Thoracic aorta (tissue), 2 donors: ENCODE measurements around the gene OR1F1. TPM values are rescaled to one million over a fixed set of nuclear protein-coding genes. Genes with fewer than 3 reads are reported as not detected.
"Not testable (repeated sequence)": the region's sequence is repeated elsewhere in the genome, so short reads cannot be mapped to it uniquely, and the experiment has no call there.

Source experiments
- ATAC-seq: fragments of 150-250 bp; one replicate; pipeline ENCODE4 v1.8.0; 2017; ENCODE audit warnings: low read depth; ENCODE audit not compliant: insufficient number of reproducible peaks, low FRiP score
- DNase-seq: peaks from one replicate; pipeline ENCODE4 v3.0.0-alpha.2; 2020; ENCODE audit warnings: low spot score
- H3K27ac ChIP-seq, 2 donors: fragments of 200-600 bp; sonication (generic); 1 replicate in 1 of 2; 2 replicates in 1 of 2; pipeline ENCODE4 v1.5.1; 2016; ENCODE audit warnings: mild to moderate bottlenecking in 2 of 2, moderate library complexity in 2 of 2
- H3K27me3 ChIP-seq: fragments of 200-600 bp; sonication (generic); replicated peaks from 2 replicates; pipeline ENCODE4 v1.6.0; 2016; ENCODE audit warnings: mild to moderate bottlenecking; ENCODE audit not compliant: insufficient read depth
- H3K36me3 ChIP-seq: fragments of 200-600 bp; sonication (generic); one replicate; pipeline ENCODE4 v1.5.1; 2016
- H3K4me1 ChIP-seq, 2 donors: fragments of 200-600 bp; sonication (generic); 1 replicate in 1 of 2; 2 replicates in 1 of 2; pipeline versions ENCODE4 v1.5.1 to v1.6.0; 2016; ENCODE audit warnings: low read depth in 2 of 2, mild to moderate bottlenecking in 1 of 2; ENCODE audit not compliant: control insufficient read depth in 1 of 2
- H3K4me3 ChIP-seq: fragments of 200-600 bp; sonication (generic); 2 replicates; pipeline ENCODE4 v1.5.1; 2016; ENCODE audit warnings: mild to moderate bottlenecking
- H3K9me3 ChIP-seq: fragments of 200-600 bp; sonication (generic); 2 replicates; pipeline ENCODE4 v1.5.1; 2016
- CTCF ChIP-seq: fragments of 200-600 bp; sonication (generic); IDR thresholded peaks from one replicate; pipeline ENCODE4 v1.5.1; 2019; ENCODE audit warnings: antibody characterized with exemption
- total RNA-seq, 2 donors: library from RNA; depleted of rRNA; stranded (reverse); fragments of >200 nt; gene quantifications; one replicate each; pipeline versions ENCODE4 v1.1.0 to v1.2.3, GENCODE V29; 2016

OR1F1 gene
- not detected for total RNA-seq

GRCh38 chr16:3187798-3188674 lies at the start of gene OR1F1:
Gene OR1F1, plus strand, starts transcription at chr16:3188204.
- H3K36me3 ChIP-seq = no peaks in the 10 kb centered on the region
- no peak within 1 kb of the TSS for H3K27ac ChIP-seq
- no peaks in the 10 kb centered on the region for H3K9me3 ChIP-seq
- no peak for DNase-seq
- H3K27me3 ChIP-seq = peaks cover 47% of the 10 kb centered on the region
- ATAC-seq = no peak
- peak within 1 kb of the TSS; percentile 45 for H3K4me3 ChIP-seq
- no peak for TF ChIP-seq CTCF
- peaks cover 11 to 22% of the 10 kb centered on the region in 2 donors for H3K4me1 ChIP-seq

GRCh38 chr16:3138342-3138741 lies 49.7 kb upstream of the OR1F1 start:
- Histone ChIP-seq H3K27ac (no peak overlapping the region), H3K4me1 (peaks cover 3 to 18% of the 10 kb centered on the region in 2 donors), H3K4me3 (no peak overlapping the region), H3K27me3 (no peaks in the 10 kb centered on the region), H3K36me3 (peaks cover 16% of the 10 kb centered on the region), H3K9me3 (no peaks in the 10 kb centered on the region)
- ATAC-seq = no peak
- no peak for DNase-seq
- no peak for TF ChIP-seq CTCF

- no peak overlapping the region for H3K4me3 ChIP-seq
- peaks cover under 1 to 19% of the 10 kb centered on the region in 2 donors for H3K4me1 ChIP-seq
- ATAC-seq (no peak), DNase-seq (no peak)
- no peak for TF ChIP-seq CTCF
- H3K36me3 ChIP-seq = peaks cover 16% of the 10 kb centered on the region
- no peak overlapping the region for H3K27ac ChIP-seq
- no peaks in the 10 kb centered on the region for H3K27me3 ChIP-seq
- H3K9me3 ChIP-seq = no peaks in the 10 kb centered on the region
These were observed 49.1 kb upstream of the OR1F1 start for GRCh38 chr16:3138823-3139426.

- Histone ChIP-seq H3K4me1 (peaks cover 0 to 16% of the 10 kb centered on the region in 2 donors), H3K36me3 (peaks cover 16% of the 10 kb centered on the region)
- H3K4me3 ChIP-seq, ATAC-seq, H3K9me3 ChIP-seq, H3K27me3 ChIP-seq, H3K27ac ChIP-seq, DNase-seq: not testable (repeated sequence)
These were observed 48.4 kb upstream of the OR1F1 start for GRCh38 chr16:3139561-3139960.

- no peak overlapping the region for H3K27ac ChIP-seq
- peaks cover 0 to 12% of the 10 kb centered on the region in 2 donors for H3K4me1 ChIP-seq
- no peak overlapping the region for H3K4me3 ChIP-seq
- no peak for TF ChIP-seq CTCF
- H3K27me3 ChIP-seq = no peaks in the 10 kb centered on the region
- H3K9me3 ChIP-seq = no peaks in the 10 kb centered on the region
- ATAC-seq (no peak), DNase-seq (no peak)
- H3K36me3 ChIP-seq = peaks cover 16% of the 10 kb centered on the region
These were observed 47.2 kb upstream of the OR1F1 start for GRCh38 chr16:3140603-3141427.
